SW 1271 (cell line): Measurements from ENCODE around the gene ACBD6.

Experiments used
- DNase-seq, 2 experiments: peaks; one replicate each; lab custom pipeline; 2025; lab: John Stamatoyannopoulos, UW

Gene ACBD6

DNA sequence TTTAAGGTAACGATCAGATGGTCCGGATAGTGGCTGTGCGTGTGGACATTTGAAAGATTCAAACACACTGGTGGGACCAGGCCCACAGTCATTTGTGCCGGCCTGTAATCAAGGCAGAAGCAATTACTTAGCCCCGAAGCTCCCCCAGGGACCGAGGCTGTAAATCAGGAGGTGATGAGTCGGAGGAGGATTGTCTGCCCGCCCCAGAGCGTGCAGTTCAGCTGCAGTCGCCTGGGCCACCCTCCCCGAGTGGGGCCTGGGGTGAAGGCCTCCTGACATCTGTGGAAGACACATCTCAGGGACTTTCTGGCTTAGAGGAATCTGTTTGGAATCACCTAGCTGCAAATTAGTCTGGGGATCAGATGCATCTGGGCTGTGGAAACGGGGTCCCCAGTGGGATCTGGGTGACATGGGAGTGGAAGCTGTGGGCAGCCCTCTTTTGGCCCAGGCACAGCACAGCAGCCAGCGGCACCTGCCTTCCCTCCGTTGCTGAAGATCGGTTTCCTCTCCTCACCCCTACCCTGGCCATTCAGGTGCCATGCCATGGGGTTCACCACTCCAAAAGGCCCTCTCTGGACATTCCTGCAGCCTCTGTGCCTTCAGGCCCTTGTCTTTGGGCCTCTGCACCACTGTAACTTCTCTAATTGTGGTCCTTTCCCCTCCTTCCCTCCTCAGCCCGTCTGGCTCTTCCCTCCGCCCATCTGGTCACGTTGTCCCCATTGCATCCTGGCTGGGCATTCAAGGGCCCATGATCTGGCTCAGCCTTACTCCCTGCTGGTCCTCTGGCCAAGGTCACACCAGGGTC, 246.6 kb downstream of the ACBD6 start:
- DNase-seq: no peak

DNA sequence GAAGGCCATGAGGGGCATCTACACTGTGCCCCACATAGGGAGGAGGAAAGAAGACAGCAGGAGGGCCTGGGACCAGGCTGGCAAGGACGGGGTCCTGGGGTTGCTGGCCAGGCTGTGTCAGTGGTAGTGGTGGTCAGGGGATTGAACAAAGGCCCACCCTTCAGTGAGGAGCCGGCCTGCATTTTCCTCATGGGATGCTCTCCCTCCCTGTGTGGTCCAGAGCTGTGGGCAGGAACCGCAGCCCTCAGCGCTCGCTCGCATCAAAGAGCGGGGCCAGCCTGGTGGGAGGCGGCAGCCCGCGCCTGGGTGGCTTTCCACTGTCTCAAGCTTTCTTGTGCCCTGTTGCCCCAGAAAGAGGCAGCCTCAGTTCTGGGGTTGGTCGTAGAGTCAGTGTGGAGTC, 247.5 kb downstream of the ACBD6 start:
- no peak for DNase-seq

GRCh38 chr1:180254496-180254819, 247.9 kb downstream of the ACBD6 start:
- no peak for DNase-seq

GRCh38 chr1:180253585-180254495, 248.5 kb downstream of the ACBD6 start:
- DNase-seq: no peak

GRCh38 chr1:180252638-180253536, 249.5 kb downstream of the ACBD6 start:
- peak in 1 of 2 experiments; percentile 39 for DNase-seq

DNA sequence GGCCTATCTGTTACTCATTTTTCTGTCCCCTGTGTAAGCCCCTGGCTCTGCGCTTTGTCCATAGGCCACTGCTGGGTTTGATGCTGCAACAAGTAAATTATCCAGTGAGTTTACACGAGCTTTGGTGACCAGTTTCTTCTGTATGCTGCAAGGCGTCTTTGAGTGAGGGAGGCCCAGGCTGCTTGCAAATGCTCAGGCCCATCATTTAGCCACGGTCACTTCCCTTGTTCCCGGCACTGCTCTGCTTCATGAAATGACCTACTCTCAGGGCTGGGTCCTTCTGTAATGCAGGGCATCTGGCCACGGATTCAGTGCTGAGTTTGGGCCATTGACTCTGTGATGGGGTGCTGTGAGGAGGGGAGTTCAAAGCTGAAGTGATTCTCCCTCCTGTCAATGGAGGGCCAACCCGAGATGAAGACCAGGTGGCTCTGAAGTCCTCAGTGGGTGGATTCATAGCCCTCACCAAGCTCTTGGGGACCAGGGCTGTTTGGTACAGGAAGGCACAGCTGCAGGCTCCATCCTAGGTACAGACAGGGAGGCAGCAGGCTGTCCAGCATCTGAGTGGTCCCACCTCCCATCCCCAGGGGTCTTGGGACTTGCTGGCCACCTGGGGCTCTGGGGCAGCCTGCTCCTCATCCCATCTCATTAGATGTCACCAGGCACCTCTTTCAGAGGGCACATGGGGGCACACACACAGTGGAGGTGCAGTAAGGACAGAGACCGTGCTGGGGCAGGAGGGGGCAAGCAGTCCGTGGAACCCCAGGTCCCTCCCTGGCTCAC, 250.7 kb downstream of the ACBD6 start:
- DNase-seq: no peak

DNA sequence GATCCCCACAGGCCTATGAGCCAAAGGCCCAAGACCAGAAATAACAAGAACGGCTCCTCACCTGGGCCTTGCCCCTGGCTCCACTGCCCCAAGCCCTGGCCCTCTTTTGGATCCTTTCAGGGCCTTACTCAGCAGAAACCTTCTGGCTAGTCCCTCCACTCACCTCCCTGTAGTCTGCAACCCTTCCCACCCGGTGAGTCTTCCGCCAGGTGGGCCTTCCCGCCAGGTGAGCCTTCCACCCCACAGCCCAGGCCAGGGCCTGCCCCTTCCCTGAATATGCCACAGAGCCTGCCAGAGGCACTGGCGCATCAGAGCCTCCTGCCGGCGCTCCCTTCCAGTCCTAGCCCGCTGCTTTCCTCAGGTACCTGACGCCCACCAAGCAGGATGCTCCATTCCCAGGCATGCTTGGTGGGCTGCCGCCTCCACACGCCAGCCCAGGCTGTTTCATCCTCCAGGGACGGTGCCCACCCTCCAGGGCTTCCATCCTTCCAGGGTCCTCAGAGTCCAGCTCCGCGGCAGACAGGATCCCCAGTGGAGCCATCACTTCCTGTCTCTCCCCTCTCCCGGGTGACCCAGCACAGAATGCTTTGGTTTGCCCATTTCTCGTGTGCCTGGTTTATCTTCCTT, 251.4 kb downstream of the ACBD6 start:
- no peak for DNase-seq

GRCh38 chr1:180250499-180250770, 251.9 kb downstream of the ACBD6 start:
- DNase-seq: no peak

DNA sequence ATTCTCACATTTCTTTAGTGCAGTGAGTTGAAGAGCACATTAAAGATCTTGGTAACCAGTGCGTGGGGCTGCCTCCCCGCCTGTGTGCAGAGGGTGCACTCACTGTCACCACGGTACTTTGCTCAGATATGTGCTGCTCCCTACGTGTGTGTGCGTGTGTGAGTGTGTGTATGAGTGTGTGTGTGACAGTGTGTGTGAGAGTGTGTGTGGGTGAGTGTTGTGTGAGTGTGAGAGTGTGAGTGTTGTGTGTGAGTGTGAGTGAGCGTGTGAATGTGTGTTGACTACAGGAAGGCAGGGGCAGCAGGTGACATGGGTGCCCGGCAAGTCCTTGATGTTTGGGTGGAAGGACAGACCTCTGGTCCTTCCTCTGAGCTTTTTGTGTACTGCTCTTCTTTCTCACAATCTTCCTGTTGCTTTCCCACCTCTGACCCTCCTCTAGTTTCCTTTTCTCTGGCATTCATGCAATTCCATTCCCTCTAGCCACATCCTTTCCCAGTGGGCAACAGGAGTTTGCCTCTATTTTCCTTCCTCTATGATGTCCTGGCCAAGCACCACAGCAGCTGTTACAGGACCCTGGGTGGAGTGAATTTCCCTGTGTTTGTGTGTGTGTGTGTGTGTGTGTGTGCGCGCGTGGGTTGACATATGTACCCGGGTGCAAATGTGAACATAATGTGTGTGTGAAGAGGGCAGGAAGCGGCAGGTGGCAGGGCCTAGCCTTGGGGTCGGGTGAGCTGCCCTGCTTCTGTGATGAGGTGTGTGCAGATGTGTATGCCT, 252.5 kb downstream of the ACBD6 start:
- peak in 1 of 2 experiments; percentile 2 for DNase-seq

- no peak for DNase-seq
Observed at GRCh38 chr1:180248731-180249681, 253.4 kb downstream of the ACBD6 start.

GRCh38 chr1:180248176-180248575, 254.2 kb downstream of the ACBD6 start:
- DNase-seq: no peak

DNA sequence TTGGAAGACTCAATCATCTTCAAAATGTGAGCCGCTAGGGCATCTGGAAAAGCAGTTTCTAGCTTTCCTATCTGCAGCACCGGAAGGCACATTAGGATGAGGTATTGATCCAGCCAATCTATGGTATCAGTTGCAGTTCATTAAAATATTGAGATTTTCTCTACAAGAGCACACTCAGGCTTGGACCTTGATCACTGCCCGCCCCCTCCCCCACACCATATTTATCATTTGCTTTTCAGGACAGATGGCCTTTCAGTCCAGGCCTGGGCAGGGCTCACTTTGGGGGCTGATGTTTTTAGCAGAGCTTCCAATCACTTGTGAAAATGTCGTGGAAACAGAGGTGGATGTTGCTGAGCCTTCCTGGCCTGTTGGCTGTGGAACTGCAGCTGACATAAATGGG, 254.8 kb downstream of the ACBD6 start:
- DNase-seq: no peak

GRCh38 chr1:180247061-180247460, 255.3 kb downstream of the ACBD6 start:
- no peak for DNase-seq

DNA sequence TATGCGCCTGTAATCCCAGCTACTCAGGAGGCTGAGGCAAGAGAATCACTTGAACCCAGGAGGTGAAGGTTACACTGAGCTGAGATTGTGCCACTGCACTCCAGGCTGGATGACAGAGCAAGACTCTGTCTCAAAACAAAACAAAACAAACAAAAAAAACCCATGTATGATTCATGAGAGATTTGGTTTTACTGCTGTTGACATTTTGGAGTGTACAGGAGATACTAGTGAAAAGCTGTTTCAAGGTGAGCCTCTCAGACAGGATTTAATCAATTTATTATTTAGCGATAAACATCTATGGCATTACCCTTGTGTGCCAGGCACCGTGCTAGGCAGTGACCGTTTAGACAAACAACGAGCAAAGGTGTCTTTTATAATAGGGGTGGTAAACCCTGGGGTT, 255.8 kb downstream of the ACBD6 start:
- no peak for DNase-seq

- DNase-seq: no peak
Observed at GRCh38 chr1:180244840-180245239, 257.5 kb downstream of the ACBD6 start.

DNA sequence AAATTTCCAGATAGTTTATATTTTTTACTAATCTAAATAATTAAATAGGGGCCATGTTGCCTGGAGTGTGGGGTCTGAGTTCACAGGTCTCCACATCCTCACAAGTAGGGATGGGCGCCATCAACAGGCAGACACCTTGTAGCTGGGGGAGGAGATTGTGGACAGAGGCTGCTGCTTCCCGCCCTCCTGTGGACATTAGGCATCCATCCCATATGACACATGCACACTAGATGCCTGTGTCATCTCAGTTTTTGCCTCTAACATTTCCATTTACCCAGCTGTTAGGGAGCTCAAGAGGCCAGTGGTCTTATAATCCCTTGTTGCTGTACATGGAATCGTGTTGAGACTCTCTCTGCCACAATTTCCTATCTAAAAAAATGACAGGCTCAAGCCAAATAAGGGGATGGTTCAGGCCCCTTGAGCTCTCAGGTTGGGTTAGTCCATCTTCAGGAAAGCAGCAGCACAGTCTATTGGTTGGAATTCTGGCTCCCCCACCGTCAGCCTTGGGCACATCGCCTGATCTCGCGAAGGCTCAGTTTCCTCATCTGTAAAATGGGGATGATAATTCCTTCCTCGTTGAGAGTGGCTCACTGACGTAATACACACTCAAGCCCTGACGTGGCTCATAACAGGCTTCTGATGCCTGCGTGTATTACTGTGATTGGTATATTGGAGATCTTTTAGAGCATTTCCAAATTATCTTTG, 258.7 kb downstream of the ACBD6 start:
- no peak for DNase-seq

DNA sequence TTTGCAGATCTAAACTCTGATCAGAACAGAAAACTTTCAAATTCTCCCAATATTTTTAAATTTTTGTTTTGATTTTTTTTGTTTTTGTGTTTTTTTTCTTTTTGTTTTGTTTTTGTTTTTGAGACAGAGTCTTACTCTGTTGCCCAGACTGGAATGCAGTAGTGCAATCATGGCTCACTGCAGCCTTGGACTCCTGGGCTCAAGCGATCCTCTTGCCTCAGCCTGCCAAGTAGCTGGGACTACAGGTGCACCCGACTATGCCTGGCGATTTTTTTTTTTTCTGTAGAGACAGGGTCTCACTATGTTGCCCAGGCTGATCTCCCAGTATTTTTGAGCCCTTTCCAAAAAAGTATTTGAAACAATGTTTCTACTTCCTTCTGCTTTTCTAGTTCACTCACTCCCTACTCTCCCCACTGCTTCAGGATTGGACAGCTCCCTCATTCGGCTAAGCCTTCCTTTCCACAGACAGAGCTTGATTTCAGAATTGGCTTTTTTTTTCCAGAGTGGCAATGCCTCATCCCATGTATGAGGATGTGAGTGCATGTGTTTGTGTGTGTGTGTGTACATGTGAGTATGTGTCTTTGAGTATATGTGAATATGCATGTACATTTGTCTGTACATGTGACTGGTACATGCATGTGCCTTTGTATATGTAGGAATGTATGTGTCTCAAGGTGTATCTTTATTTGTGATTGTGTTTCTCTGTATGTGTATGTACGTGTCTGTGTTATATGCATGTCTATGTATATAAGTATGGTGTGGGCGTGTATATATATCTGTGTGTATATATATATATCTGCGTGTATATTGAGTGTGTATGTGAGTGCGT, 260.4 kb downstream of the ACBD6 start:
- DNase-seq: no peak
